Cardiac muscle cell (in vitro differentiated cells and primary cell): ENCODE data around the gene MTHFSD. TPM values are rescaled to one million over a fixed set of nuclear protein-coding genes. Genes with fewer than 3 reads are reported as not detected.

Experiments
- DNase-seq, 2 donors: peaks; one replicate each; pipeline versions ENCODE4 v3.0.0 to v3.0.0-alpha.2; 2010 to 2017; ENCODE audit warnings: low read depth in 1 of 2, low spot score in 1 of 2
- H3K27ac ChIP-seq: fragments of 200-600 bp; sonication (generic); 2 replicates; pipeline ENCODE4 v1.5.1; 2016
- H3K27me3 ChIP-seq: fragments of 200-600 bp; sonication (generic); 2 replicates; pipeline ENCODE4 v1.6.0; 2016; ENCODE audit warnings: control low read depth
- H3K36me3 ChIP-seq: fragments of 200-600 bp; sonication (generic); 2 replicates; pipeline ENCODE4 v1.5.1; 2016; ENCODE audit warnings: control low read depth
- H3K4me1 ChIP-seq: fragments of 200-600 bp; sonication (generic); 2 replicates; pipeline ENCODE4 v1.8.1; 2017; ENCODE audit warnings: low read depth, mild to moderate bottlenecking, mixed run types
- H3K4me3 ChIP-seq: fragments of 200-600 bp; sonication (generic); 2 replicates; pipeline ENCODE4 v1.5.1; 2016; ENCODE audit warnings: mild to moderate bottlenecking
- H3K9me3 ChIP-seq: fragments of 200-600 bp; sonication (generic); 2 replicates; pipeline ENCODE4 v1.5.1; 2017; ENCODE audit warnings: low read depth, mild to moderate bottlenecking, control low read depth
- CTCF ChIP-seq: IDR thresholded peaks from 2 replicates; pipeline ENCODE4 v1.5.1; 2012; ENCODE audit warnings: low read depth, mild to moderate bottlenecking, low read length
- polyA plus RNA-seq: library from polyadenylated mRNA; unstranded; fragments of >200 nt; fragmentation: Nextera tagmentation; extraction: Ambion mirVana; gene quantifications from 2 replicates; pipeline ENCODE4 v1.2.1, GENCODE V29; 2016
- total RNA-seq: library from RNA; depleted of rRNA; stranded (reverse); fragments of >200 nt; gene quantifications from 2 replicates; pipeline ENCODE4 v1.2.3, GENCODE V29; 2016

Gene MTHFSD
- total and polyA plus RNA-seq, 2 experiments from 2014 or later = 23.0 to 36.0 TPM

DNA sequence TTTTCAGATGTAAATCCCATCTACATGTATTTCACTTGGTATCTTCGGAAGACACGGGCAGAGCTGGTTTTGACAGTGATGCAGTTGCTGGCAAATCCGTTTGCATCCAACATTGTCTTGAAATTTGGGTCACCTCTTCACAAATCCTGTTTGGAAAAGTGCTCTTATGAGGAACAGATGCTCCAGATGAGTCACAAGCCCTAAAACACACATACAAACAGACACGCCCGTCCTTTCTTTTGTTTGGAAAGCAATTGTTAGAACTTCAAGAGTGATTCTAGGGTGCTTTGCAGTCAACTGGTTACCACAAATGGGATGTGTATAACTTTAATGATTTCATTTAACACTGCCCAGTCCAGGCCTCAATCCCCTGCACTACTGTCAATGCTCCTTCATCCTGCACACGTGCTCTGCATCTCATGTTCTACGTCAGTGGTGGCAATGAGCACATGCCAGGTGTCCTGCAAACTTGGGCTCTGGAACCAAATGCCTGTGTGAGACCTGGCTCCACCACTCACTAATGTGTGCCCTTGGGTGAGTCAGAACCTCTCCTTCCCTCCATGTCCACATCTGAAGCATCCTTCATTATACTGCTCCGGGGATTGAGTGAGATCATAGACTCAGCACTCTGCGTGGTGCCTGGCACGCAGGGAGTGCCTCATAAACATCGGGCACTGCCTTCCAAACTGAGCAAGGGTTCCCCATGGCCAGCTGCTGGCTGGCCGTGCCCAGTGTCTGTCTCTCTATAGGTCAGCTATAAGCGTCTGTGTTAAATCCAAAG lies 64.0 kb downstream of the MTHFSD start:
- Histone ChIP-seq H3K36me3 (no peaks in the 10 kb centered on the region), H3K4me1 (no peaks in the 10 kb centered on the region), H3K9me3 (no peaks in the 10 kb centered on the region), H3K27me3 (peaks cover 100% of the 10 kb centered on the region), H3K27ac (no peak overlapping the region), H3K4me3 (no peak overlapping the region)
- TF ChIP-seq CTCF = no peak
- no peak for DNase-seq

- DNase-seq = no peak
- Histone ChIP-seq H3K36me3 (no peaks in the 10 kb centered on the region), H3K27ac (no peak overlapping the region), H3K4me3 (no peak overlapping the region), H3K9me3 (no peaks in the 10 kb centered on the region), H3K27me3 (peaks cover 76% of the 10 kb centered on the region), H3K4me1 (no peaks in the 10 kb centered on the region)
- TF ChIP-seq CTCF = no peak
These were observed 69.3 kb downstream of the MTHFSD start for GRCh38 chr16:86485746-86486145.

DNA sequence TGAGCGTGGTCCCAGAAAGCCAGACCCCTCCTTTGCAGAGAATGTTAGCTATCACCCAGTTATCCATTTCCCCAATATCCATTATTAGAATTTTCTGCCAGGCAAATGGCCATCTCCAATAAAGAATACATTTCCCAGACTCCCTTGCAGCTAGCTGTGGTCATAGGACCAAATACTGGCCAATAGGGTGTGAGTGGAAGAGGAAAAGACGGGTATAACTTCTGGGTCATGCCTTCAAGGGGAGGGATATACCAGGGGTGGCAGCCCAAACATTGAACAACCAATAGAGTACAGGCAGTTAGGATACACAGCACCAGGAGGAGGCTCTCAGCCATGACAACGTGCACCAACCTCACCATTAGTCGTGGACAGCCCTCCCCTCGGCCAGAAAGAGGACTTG lies 70.8 kb downstream of the MTHFSD start:
- H3K4me3 ChIP-seq = no peak overlapping the region
- no peak for TF ChIP-seq CTCF
- no peaks in the 10 kb centered on the region for H3K9me3 ChIP-seq
- DNase-seq = no peak
- peaks cover 75% of the 10 kb centered on the region for H3K27me3 ChIP-seq
- no peaks in the 10 kb centered on the region for H3K36me3 ChIP-seq
- no peak overlapping the region for H3K27ac ChIP-seq
- H3K4me1 ChIP-seq = no peaks in the 10 kb centered on the region

DNA sequence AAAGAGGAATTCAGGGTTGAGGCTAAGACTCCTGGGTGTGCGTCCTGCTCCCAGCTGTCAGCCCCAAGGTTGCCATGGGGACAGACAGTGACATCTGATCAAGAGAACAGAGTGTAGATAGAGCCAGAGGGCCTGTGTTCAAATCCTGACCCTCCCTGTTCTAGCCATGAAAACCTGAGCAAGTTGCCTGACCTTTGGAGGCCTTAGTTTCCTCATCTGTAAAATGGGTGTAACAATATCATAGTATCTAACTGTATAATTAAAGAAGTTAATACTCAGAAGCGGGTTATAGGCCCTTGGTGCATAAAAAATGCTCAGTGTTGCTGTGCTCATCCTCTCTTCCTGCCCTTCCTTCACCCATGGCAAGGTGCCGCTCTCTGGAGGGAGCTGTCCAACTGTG lies 73.4 kb downstream of the MTHFSD start:
- DNase-seq = no peak
- Histone ChIP-seq H3K36me3 (no peaks in the 10 kb centered on the region), H3K27me3 (peaks cover 72% of the 10 kb centered on the region), H3K27ac (no peak overlapping the region), H3K4me3 (no peak overlapping the region), H3K9me3 (no peaks in the 10 kb centered on the region), H3K4me1 (no peaks in the 10 kb centered on the region)
- no peak for TF ChIP-seq CTCF

DNA sequence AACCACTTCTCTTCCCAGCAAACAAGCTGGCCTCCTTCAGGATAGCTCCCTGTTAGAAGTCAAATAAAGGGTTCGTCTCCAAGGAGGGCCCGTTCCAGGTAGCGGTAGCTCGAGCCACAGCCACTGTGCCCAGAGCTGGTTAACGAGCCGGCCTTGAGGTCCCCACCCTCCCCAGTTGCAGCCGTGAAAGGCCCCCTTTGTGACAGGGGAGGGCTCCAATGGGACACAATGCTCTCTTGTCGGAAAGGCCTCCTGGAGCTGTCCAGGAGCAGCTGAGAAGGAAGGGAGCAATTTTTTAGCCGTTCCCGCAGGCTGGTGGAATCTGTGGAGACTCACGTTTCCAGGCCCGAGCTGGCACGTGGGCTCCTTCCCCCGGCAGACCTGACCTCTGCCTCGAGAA lies 74.6 kb downstream of the MTHFSD start:
- no peak for DNase-seq
- H3K27ac ChIP-seq = no peak overlapping the region
- peaks cover 71% of the 10 kb centered on the region for H3K27me3 ChIP-seq
- no peak overlapping the region for H3K4me3 ChIP-seq
- no peak for TF ChIP-seq CTCF
- no peaks in the 10 kb centered on the region for H3K4me1 ChIP-seq
- H3K9me3 ChIP-seq = no peaks in the 10 kb centered on the region
- H3K36me3 ChIP-seq = no peaks in the 10 kb centered on the region

Other genes starting within 250 kb of the MTHFSD start
- gene FOXF1, start 44.7 kb downstream of the MTHFSD start, total RNA-seq = 2.6 and 3.5 TPM in 2 replicates
- 3.8 and 4.4 TPM in 2 replicates for gene FOXF1, start 44.7 kb downstream of the MTHFSD start, polyA plus RNA-seq
- gene FOXC2, start 11.6 kb upstream of the MTHFSD start, total RNA-seq = 0.56 and 2.4 TPM in 2 replicates
- 3.7 and 10.5 TPM in 2 replicates for gene FOXC2, start 11.6 kb upstream of the MTHFSD start, polyA plus RNA-seq
- gene FOXL1, start 23.3 kb upstream of the MTHFSD start, total RNA-seq = 2.0 and 4.2 TPM in 2 replicates
- gene FOXL1, start 23.3 kb upstream of the MTHFSD start, polyA plus RNA-seq = 0.61 and 2.4 TPM in 2 replicates